Measurements from ENCODE around the gene FAM107B.

FAM107B gene

DNA sequence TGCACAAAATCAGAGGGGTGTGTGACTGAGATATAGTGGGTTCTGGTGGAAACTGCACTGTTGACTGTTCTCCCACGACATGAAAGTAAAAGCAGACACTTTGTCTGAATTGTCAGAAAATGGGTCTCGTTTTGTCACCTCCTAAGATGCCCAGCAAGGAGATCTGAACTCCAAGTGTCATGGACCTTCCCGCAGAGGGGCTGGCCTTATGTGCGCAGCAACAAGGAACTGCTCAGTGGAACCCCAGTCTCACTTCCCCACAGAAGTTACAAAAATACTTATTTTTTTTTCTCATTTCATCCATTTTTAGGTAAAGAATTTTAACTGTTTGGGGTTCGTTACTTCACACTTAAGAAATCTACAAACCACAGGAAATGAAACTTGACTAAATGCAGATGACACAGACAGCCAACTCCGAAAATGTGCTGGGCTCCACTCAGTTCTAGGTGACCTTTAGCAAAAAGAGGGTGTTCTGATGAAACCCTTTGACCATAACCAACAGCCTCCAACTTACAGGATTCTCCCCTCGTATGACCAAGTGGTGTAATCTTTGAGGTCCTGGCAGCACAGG lies 115.0 kb downstream of the FAM107B start:
- TF ChIP-seq GATA3 (IDR thresholded peaks at IDR 0.05; ENCODE audit: low read depth, low read length) (no peak), GATA2 (IDR thresholded peaks at IDR 0.05; ENCODE audit: low read depth, low read length) (no peak)

DNA sequence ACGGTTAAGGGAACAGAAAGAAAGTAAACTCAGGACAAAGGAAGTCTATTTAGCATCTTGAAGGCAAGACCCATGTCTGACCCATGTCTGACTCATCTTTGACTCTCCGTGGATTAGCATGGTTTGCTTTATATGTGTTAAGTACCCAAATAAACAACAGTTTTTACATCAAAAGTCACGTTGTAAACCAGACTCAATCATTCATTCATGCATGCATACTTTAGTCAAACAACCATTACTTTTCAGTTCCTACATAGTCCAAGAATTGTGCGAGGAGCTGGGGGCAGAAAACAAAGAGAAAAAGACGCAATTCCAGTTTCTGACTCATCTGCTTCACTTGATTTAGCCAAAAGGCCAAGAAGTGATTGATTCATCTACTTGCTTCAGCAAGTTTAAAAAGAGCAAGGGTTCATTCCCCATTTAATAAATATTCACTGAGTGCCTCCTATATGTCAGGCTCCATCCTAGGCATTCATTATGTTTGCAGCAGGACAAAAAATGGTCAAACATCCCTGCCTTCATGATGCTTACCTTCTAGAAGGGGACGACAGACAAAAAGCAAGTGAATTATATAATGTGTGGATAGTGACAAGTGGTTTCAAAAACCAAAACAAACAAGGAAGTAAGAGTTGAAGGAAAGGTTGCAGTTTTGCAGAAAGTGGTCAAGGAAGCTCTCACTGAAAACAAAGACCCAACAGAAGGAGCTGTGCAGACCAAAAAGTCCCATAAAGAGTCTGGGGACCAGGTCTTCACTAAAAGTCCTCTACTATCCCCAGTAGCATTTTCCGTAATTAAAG lies 116.2 kb downstream of the FAM107B start:
- no peak for TF ChIP-seq GATA3 (IDR thresholded peaks at IDR 0.05; ENCODE audit: low read depth, low read length)
- no peak for TF ChIP-seq GATA2 (IDR thresholded peaks at IDR 0.05; ENCODE audit: low read depth, low read length)

DNA sequence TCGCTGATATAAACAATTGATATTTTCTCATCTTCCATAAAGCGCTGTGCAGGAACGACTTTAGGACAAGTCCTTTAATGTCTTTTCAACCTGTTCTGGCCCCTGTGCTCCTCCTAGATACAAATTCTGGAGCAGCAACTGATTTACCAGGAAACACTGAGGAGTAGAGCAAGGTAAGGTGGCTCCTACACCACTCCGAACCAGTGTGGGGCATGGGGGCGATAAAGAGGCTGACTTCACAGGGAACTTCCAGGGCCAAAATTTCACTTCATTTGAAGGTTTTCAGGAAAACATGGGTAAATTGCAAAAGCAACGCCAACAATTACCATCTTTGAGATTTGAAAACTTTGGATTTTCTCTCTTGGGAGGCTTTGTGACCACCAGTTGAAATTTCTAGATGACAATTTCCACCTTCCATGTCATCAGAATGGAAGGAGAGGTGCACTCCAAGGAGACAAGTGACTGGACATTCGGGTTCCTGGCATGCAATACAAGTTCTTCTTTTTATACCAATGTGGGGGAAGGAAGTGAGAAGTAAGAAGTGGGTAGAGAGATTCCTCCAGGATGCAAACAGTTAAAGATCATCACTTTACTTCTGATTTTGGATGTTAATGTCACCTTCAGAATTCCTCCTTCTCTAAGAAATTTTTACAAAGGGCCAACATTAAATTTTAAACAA lies 118.5 kb downstream of the FAM107B start:
- TF ChIP-seq GATA3 (IDR thresholded peaks at IDR 0.05; ENCODE audit: low read depth, low read length) (no peak), GATA2 (IDR thresholded peaks at IDR 0.05; ENCODE audit: low read depth, low read length) (no peak)

DNA sequence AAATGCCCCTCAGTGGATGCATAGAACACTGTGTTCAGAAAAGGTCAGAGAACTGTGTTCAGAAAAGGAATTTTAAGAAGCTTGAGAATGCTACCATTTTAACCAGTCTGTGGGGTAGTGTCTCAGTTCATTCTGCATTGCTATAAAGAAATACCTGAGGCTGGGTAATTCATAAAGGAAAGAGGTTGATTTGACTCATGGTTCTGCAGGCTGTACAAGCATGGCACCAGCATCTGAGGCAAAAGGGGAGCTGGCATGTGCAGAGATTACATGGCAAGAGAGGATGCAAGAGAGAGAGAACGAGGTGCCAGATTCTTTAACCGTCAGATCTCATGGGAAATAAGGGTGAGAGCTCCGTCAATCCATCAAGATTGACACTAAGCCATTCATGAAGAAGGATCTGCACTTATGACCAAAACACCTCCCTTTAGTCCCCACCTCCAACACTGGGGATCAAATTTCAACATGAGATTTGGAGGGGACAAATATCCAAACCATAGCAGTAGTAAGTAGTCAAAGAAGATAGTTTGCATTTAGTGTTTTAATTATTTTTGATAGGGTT lies 119.8 kb downstream of the FAM107B start:
- TF ChIP-seq GATA3 (IDR thresholded peaks at IDR 0.05; ENCODE audit: low read depth, low read length) (no peak), GATA2 (IDR thresholded peaks at IDR 0.05; ENCODE audit: low read depth, low read length) (no peak)

DNA sequence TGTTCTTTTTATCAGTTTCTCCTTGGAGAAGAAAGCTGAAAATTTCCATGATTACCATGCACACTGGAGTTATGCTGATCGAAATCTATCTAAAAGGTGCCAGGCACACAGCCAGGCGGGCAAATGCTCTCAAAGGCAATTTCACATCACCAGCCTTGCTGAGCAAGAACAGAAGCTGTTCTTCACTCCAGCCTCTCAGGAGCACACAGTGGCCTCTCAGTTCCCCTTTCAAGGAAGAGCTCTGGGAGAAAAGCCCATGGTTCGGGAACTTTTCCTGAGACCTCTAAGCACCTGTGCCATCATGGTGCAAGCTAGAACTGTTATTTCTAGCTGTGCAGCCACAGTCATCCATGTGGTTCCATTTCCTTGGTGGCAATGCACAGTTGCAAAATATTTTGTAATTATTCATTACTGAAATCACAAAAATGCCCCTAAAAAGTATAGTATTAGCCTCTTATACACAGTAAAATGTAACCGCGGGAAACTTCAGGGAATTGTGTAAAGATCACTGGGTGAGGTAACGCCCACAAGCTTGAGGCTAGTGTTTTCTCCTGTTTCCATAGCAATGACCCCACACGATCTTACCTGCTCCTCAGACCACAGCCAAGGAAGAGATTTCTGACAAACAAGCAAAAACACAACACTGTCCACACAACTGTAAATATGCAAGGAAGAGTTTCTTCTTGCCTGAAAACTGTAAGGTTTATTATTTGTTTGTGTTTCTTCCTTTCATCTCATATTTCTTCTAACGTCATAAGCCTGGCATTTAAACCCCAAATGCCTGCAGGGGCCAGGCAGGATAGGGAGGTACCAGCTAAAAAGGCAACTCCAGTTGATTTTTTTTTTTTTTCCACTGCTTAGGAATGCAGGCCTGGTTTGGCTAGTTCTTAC lies 121.2 kb downstream of the FAM107B start:
- peak; percentile 78 for TF ChIP-seq GATA3 (IDR thresholded peaks at IDR 0.05; ENCODE audit: low read depth, low read length)
- TF ChIP-seq GATA2 (IDR thresholded peaks at IDR 0.05; ENCODE audit: low read depth, low read length): peak; percentile 87

DNA sequence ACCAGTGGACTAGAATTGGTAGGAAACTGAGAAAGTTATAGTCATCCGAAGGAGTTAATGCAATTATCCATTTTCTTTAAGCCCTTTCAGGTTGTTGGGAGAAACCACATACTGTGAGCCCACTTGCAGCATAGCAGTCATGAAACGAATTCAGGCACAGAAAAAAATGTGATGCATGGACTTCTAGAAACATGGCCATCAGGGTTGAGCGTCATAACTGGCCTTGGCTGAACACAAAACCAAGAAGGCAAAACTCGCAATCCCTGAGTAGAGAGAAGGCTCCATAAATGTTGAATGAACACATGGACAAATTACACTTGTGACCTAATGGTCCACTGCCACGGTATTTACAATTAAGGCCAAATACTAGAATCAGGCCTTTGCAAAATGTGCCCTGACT lies 121.9 kb downstream of the FAM107B start:
- TF ChIP-seq GATA3 (IDR thresholded peaks at IDR 0.05; ENCODE audit: low read depth, low read length): no peak
- TF ChIP-seq GATA2 (IDR thresholded peaks at IDR 0.05; ENCODE audit: low read depth, low read length): no peak

DNA sequence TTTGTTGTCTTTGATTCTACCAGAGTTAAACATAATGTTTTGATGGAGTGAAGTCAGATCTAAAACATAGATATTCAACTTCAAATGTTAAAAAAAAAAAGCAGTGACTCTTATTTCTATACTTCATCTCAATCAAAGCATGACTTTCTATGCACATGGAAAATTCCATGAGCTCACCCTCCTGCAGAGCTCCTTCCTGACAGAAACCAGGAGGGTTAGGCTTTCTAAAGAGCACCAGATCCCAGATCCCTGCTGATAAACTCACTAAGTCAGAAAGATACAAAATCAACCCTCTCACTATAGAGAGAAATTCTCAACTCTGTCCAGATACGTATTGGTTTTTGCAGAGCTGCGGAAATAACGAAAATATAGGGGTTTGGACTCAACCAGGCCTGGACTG lies 122.6 kb downstream of the FAM107B start:
- peak; percentile 98 for TF ChIP-seq GATA2 (IDR thresholded peaks at IDR 0.05; ENCODE audit: low read depth, low read length)
- TF ChIP-seq GATA3 (IDR thresholded peaks at IDR 0.05; ENCODE audit: low read depth, low read length): peak; percentile 98

DNA sequence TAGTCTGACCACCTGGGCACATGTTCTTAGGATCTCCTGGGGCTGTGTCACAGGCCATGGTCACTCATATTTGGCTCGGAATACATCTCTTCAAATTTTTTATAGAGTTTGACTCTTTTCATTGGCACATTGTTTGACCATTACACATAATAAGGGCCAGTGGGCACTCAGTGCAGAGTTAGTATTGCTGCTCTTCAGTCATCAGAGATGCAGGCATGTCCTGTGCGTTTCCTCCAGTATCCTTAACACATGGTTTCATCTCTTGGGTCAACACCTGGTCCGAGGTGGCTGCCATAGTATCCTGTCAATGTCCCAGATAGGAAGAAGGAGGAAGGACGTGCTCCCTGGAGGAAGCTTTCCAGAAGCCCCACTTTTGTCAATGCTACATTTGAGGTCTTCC lies 125.0 kb downstream of the FAM107B start:
- no peak for TF ChIP-seq GATA2 (IDR thresholded peaks at IDR 0.05; ENCODE audit: low read depth, low read length)
- TF ChIP-seq GATA3 (IDR thresholded peaks at IDR 0.05; ENCODE audit: low read depth, low read length): no peak

DNA sequence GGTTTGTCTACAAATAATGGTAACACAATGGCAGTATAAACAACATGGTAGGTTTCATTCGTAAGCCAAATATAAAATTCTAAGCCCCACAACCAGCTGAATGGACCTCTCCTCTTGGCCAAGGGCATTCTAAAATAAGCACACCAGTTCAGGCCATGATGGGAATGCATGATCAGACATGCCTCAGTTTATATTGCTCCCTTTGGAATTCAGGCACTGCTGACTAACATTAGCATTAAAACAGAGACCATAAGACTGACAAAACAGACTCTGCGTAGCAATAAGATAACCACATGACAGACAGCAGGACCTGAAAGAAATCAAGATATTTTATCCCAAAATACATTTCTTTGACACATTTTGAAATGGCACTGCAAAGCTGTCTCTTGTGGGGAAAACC lies 125.8 kb downstream of the FAM107B start:
- TF ChIP-seq GATA3 (IDR thresholded peaks at IDR 0.05; ENCODE audit: low read depth, low read length) (no peak), GATA2 (IDR thresholded peaks at IDR 0.05; ENCODE audit: low read depth, low read length) (no peak)

DNA sequence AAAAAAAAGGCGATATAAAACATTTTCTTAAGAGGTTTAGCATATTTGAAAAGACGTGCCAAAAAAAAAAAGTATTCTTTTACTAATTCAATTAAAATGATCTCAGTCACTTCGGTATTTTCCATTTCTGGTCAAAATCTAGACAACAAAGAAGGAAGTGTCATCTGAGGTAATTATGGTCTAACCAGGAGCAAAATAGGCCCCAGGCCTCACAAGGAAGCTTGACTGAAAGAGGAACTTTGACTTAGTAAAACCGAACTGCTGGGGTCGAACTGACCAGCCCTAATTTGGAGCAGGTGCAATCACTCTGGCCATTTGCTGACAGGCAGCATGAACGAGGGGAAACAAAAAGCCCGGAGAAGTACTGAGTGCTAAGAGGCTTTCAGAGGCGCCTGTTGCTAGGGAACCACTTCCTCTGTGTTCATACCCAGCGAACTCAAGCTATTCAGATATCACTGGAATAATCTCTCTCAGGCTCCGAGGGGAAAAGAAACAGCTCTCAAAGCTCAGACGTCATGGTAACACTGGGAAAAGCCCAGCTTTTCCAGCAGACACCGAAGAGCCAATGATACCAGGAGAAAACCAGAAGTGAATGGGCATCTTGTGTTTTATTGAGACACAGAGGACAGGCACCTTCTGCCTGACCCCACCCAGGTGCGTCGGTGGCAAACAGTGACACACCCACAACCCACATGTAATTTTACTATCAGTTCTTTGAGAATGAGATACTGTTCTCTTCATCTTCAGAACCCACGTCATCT lies 126.5 kb downstream of the FAM107B start:
- TF ChIP-seq GATA2 (IDR thresholded peaks at IDR 0.05; ENCODE audit: low read depth, low read length): peak; percentile 90
- peak; percentile 50; the same call in 1 of the 2 replicates for TF ChIP-seq GATA3 (IDR thresholded peaks at IDR 0.05; ENCODE audit: low read depth, low read length)

DNA sequence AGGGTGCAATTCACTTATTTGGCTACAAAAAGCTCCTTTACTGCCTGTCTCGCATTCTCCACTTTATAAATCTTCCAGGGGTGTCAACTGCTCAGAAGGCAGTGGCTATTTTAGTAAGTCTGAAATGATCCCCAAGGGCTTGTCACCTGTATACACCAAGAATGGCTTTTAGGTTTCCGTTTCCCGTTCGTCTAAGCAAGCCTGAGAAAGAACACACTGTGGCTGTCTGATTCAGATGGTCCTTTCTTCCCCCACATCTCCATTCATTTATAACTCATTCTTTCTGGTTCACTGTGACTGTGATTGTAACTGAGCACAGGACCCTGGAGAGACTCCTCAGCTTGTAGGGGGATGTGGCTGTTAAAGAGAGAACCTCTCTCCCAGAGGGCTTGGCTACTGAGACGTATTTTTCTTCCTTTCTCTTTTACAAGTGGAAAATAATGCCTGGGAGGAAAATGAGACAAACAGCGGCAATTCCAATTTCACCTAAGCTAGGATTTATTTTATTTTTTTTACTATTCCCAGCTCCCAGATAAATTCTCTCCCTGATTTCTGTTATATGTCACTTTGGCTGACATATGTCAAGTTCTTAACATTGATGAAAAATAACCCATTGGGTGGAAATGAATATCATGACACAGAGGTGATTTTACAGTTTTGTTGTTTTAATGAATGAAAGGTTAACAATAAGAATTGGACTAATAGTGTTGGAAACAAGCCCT lies 129.3 kb downstream of the FAM107B start:
- TF ChIP-seq GATA2 (IDR thresholded peaks at IDR 0.05; ENCODE audit: low read depth, low read length) (no peak), GATA3 (IDR thresholded peaks at IDR 0.05; ENCODE audit: low read depth, low read length) (no peak)

DNA sequence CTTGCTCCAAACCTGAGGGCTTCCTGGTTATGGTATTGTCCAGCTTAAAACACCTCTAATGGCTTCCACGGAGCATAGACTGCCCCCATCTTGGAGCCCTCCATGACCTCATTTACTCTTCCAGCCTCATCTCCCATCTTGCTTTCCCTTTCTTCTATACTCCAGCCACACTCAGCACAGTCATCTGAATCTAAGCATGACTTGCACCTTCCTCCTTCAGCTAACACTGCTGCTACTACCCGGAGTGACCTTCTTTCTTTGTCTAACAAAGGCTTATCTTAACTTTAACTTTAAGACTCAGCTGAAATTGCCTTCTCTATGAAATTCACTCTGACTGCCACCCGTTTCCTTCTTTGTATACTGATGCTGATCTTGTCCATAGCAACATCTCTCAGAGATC lies 135.1 kb downstream of the FAM107B start:
- TF ChIP-seq GATA2 (IDR thresholded peaks at IDR 0.05; ENCODE audit: low read depth, low read length) (no peak), GATA3 (IDR thresholded peaks at IDR 0.05; ENCODE audit: low read depth, low read length) (no peak)
